Stimulated activated CD8-positive, alpha-beta memory T cell treated with anti-CD3 and anti-CD28 coated beads, Interleukin-4, amount 100 ng/mL, for 48 hours (primary cell): Measurements from ENCODE around the gene UACA.

Source experiments
- DNase-seq: peaks from one replicate; pipeline ENCODE4 v3.0.0-alpha.2; 2020

UACA gene

DNA sequence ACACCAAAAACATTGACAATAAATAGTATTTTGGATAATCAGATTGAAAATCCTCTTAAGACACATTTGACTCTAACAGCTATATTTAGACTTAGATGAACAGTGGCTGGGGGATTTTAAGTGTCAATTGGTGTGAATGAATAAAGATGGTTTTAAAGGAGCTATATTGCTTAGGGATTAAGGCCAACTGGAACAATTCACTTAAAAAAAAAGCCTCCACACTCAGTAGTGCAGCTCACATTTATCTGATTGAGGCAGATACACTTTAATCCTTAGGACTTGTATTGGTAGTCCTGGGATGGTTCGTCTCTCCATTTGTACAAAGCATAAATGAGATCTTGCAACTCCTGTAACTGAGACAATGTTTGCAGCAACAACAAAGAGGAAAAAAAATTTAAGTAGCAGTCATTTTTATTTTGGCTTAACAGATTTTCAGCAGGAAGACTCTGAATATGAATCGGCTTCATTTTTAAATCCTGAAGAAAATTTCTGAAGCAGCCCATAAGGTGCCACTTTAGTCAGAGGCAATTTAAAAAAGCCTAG, 112.0 kb downstream of the UACA start:
- DNase-seq: no peak

DNA sequence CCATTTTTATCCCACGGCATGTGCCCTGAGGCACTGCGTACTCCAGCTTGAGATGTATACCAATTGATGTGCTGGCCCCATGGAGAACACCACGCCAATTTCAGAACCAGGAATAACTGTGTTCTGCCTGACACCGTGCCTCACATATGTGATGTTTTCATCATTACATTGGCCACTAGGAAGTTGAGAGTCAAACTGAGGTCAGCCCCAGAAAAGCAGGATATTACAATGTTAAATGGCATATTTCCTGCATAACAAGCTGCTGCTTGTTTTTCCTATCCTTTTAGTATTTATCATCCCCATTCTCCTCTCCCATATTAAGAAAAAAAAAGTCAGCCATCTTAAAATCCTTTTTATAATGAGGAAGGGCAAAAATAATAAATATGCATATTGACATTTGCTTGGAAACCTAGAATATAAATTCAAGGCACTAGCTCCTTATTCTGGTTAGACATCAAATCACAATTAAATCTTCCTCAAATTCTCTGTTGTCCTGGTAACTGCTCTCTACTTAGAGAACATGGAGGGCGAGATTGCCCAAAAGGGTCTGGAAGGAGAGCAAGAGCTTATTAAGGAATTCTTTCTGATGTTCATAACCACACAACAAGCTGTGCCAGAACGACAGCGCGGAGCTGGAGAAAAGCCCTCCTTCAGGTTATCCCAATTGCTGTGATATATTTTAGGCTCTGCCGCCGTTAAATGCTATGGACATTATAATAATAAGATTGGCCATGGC, 112.6 kb downstream of the UACA start:
- DNase-seq: no peak

DNA sequence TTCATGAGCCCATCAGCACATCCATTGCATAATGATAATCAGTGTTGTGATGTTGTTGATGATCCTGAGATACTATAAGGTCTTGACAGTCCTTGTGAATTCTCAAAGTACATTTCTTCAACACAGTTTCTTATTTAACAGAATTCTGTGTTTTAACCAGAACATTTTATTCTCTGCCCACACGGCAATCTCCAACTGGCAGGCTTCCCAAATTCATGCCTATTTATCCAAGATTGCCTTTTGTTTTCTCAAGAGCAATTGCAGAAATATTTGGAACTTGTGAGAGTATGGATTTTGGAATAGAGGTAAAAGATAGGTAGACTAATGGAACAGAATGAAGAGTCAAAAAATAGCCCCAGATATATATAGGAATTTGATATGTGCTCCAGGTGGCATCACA, 116.0 kb downstream of the UACA start:
- no peak for DNase-seq

DNA sequence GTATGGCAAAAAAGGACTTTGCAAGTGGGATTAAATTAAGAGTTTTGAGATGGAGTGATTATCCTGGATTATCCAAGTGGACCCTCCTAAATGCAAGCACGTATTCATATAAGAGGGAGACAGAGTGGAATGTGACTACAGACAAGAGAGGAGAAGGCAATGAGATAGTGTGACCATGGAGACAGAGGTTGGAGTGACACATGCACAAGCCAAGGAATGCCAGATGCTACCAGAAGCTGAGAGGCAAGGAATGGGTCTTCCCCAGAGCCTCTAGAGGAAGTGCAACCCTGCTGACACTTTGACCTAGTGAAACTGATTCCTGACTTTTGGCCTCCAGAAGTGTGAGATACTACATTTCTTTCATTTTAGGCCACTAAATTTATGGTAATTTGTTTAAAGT, 117.2 kb downstream of the UACA start:
- DNase-seq: no peak

DNA sequence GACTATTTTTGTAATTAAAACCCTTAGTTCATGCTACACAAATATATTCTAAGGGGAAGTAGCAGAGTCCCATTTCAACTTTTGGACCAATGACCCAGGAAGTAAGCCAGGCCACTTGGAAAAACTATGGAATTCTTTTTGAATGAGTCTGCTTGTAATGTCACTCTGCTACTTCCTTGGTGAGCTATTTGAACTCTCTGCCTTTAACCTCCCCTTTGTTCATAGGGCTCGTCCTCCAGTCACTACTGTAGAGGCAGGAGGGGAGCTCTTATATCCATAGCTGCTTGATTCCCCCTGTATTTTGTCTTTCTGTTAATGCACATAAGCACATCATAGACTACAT, 119.6 kb downstream of the UACA start:
- DNase-seq: no peak

DNA sequence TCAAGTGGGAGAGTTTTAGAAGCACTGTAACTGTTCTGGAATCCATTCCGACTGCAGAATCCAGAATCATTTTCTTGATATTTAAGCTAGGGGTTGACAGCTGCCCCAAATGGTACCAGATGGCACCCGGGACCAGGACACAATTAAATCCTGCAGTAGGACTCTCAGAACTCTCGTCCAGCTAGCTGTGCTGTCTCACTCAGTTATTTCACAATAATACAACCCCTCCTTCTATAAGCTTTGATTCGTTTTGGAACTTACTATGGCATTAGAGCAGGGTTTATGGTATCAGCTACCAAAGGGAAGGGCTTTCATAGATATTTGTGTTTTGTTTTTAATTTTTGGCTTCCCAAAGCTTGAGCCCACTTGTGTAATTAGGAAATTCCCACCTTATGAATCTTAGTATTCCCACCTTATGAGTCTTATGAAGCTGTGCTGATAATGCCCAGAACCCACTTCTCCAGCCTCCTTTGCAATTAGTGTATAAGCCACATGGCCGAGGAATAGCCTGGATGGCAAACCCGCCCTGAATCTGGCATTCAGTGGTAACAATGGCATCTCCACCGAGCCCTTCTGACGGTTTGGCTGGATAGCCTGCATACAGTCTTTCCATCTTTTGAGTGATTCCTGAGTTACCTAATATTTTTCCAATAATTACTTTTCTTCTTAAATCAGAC, 120.1 kb downstream of the UACA start:
- no peak for DNase-seq

DNA sequence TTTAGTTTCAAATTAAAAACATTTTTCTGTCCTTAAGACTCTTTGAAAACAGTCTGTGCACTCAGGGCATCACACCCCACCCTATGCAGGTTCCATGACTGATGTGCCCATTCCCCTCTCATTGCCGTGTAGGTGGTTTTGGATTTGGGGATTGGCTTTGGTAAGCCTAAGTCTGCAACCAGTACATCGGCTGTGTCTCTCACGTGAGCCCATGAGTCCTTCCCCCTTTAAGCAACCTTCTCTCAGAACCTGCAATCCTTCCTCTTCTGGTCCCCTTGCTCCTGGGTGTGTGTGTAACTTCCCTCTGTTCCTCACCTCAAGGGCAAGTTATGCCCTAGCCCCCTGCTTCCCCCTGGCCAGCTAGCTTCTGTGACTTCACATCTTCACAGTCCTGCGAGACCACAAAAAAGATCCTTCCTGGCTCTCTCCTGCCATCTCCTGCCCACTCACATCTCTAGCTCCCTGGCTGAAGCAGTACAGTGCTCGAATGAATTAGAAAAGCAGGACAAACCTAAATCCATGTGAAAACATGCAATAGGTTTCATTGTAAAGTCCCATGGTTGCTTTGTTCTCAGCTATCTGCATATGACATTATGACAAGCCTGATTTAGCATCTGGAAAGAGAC, 126.7 kb downstream of the UACA start:
- no peak for DNase-seq

DNA sequence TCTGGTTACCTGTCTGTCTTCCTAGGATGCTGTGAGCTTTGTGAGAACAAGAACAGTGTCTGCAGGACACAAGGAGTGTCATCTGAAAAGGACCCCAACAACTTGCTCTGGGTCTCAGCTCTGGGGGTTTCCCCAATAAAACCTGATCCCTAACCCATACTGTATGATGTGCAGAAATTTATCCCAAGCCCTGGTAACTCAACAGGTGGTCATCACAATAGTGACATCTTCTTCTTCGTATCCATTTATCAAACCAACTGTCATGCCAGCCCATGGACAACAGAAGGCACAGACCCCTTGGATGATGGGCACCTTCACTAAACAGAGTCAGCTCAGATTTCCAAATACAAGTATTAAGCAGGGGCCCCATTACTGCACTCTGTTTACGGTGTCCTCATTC, 127.5 kb downstream of the UACA start:
- DNase-seq: no peak

DNA sequence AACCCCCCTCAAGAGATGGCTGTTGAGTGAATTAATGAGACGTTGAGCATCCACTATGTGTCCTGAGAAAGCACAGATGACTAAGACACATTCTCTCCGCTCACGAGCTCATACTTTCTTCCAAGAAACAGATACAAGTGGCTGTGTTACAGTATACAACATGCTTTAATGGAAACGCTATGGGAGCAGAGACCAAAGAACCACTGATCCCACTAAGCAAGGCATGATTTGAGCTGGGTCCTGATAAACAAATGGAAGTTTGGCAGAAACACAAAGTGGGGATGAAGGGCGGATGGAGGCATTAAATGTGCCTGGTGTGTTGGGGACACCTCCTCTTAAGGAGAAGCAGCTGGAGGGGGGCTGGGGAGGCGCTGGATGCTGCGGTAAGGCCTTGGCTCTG, 129.4 kb downstream of the UACA start:
- DNase-seq: no peak

DNA sequence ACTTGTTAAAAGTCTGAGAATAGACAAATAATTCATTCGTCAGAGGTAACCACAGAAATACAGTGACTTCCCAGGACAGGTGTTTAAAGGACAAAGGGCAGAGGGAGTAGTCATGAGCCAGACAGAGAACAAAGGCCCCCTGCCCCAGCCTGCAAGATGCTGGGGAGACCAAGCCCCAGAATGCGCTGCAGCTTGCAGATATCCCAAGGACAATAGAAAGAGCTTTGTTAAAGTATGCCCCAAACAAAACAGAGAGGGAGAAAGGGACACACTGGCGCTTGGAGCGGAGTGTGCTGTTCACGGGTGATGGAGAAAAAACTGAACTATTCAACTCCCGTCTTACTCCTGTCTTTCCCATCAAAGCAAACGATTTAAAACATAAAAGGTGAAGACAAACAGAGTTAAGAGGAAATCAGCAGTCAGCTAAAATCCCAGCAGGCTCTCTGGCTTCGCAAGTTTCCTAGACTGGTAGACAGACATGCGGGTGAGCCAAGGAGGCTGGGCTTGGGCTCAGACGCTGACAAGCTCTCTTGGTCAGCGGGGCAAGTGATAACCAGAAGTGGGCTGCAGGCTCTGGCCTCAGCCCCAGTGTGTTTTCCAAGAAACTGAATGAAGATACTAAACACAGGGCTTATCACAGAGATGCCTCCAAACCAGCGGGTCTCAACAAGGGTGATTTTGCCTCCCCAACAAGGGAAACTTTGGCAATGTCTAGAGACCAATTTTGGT, 130.1 kb downstream of the UACA start:
- no peak for DNase-seq

DNA sequence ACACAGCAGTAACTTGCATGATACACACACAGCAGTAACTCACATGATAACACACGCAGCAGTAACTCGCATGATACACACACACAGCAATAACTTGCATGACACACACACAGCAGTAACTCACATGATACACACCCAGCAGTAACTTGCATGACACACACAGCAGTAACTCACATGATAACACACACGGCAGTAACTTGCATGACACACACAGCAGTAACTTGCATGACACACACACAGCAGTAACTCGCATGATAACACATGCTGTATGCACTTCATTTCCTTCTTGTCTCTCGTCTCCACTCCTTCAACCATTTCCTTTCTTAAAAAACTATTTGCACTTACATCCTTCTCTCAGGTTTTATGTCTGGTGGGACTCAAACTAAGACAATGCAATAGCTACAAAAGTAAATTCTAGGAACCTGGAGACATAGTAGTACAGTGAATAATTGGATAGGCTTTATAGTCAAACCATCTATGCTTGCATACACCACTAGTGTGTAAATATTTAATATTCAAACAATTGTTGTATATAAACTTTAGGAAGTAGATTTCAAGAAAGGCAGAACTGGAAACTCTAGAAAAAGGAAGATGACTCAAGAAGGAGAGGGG, 130.8 kb downstream of the UACA start:
- no peak for DNase-seq

DNA sequence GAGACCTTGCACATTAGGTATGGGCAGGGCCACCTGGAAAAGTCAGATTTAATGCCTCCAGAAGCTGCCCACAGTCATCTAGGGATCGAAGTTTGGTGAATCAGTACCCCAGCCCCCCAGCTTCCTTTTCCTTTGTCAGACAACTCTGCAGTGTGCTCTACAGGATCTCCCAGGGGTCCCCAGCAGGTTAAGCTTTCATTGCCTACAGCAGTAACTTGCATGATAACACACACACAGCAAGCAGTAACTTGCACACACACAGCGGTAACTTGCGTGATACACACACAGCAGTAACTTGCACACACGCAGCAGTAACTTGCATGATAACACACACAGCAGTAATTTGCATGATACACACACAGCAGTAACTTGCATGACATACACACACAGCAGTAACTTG, 131.3 kb downstream of the UACA start:
- no peak for DNase-seq

DNA sequence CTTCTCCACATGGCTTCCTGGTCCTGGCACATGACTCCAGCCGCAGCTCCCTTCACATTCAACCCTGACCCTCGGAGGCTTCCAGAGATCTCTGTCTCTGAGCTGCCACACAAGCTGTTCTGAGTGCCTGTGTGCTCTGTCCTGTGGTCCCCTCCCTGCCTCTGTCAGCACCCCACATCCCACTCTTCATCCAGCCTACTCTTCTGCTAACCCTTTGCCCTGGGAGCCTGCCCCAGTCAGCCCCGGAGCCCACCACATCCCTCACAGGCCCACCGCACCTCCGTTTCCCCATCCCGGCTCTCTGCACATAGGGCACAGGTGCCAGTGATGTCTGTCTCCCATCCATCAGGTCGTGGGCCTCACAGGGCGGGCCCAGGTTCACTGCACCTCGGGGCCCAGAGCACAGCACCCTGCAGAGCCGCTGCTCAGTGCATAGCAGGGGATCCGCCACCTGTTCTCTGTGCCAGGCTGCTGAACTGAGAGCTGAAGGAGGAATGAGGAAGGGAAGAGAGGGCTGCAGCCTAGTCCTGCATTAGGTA, 133.6 kb downstream of the UACA start:
- DNase-seq: no peak

DNA sequence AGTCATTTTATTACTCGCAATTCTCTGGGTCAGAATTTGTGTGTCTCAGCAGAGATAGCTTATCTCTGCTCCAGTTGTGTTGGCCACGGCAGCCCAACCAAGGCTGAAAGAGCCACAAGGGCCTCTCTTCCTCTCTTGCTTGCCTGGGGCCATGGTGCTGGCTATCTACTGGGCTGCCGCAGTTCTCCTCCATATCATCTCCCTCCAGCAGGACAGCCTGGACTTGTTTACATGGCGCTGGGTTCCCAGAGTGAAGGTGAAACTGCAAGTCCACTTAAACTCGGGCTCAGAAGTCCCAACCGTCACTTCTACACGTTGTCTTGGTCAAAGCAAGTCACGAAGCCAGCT, 134.8 kb downstream of the UACA start:
- DNase-seq: no peak

DNA sequence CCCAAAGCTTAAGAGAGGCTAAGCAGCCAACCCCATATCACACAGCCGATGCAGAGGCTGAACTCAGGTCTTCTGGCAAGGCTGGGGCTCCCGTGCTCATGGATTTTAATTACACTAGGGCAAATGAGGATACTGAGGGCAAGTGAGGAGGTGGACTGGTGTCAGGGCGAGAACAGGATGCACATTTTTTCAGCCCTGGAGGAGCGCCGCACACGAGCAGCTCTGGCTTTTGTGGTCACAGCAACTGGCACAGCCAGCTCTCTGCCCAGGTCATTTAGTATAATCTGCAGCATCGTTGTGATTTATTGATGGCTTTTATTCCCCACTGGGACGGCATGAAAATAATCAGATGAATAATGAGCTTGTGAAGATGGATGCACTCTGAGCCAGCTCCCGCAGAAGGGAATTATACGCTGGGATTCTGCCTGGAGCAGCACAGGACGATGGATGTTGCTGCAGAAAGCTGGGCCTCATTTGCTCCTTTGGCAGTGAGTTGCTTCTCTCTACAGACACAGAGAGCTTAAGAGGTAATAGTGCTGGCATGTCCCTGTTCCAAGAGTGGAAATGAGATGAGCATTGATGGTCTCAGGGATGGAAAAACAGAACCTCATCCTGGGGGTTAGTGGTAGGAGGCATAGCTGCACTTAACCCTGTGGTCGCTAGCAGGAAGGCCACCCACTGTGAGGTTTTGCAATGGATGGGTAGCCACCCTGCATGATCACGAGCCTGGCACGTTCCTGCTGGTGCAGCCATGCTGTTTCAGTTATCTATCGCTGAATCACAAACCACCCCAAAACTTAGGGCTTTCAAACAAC, 135.4 kb downstream of the UACA start:
- no peak for DNase-seq

DNA sequence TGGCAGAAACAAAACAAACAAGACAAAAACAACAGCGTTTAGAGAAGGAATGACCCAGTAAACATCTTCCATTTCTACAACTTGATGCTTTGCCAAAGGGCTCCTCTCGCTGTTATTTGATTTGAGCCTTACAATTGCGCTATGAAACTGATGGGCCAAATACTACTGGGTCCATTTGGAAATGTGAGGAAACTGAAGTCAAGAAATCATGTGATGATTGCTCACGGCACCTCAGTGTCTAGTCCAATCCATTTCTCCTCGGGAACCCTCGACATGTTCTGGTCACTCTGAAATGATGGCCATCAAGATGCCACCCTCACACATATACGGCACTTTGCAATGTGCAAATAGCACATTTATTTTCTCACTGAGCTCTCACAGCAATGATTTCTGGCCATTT, 136.0 kb downstream of the UACA start:
- no peak for DNase-seq

DNA sequence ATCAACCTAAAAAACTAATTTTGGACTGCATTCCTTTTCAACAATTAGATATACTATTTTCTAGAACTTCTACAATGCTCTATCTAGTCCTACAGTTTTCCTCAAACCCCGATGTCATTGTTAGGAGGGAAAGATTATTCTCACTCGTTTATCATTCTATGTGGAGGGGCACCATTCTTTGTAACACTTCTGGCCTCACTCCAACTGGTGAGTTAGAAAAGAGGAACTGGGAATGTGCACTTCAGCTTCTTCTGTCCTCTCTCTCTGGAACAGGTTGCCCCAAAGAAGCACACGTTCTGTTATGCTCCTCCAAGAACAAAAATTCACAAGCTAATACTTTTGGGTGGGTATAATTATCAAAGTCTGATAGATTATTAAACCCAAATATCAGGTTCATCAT, 137.9 kb downstream of the UACA start:
- DNase-seq: no peak

DNA sequence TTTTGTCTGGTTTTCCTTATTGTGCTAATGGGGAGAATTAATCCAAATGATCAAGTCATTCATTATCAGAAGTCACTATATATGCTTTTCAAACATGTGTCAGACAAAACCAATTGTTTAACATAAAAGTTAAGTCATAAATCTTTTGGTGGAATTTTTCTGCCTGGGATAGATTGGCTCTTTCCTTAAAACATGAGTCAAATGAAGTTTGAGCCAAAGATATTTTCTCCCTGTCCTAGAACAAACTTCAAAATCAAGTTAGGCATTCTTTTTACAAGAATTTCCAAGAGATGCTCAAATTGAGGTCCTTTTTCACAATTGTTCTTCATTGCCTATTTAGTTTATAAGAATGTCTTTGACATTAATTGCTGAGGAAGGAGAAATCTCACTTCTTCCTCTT, 138.3 kb downstream of the UACA start:
- no peak for DNase-seq

DNA sequence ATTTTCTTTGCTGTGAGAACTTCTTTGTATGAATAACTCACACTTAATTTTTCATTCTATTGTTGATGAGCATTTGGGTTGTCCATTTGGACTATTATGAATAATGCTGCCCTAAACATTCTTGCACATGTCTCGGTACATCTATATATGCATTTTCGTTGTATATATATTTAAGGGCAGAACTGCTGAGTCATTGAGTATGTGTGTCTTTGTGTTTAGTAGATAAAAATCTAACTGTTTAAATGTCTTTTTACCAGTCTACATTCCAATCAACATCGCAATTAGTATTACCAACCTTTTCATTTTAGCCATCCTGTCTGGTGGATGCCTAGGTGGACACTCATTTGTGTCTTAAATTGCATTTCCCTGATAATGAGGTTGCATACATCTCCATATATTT, 144.4 kb downstream of the UACA start:
- DNase-seq: no peak

DNA sequence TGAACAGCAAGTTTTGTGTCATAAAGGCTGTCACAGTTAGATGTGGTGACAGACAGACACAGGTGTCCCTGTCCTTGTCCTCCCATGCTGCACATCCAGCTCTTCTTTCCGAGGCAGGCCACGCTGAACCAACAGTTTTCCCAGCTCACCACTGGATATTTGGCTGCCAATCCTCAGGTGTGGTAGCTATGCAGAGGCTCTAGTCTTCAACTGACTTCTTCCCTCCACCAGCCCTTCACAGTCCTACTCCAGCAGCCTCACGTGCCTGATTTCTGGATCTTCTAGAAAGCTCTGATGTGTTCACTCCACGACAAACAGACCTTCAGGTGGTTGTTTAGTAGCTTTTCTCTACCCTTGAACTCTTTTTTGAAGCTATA, 145.5 kb downstream of the UACA start:
- no peak for DNase-seq

DNA sequence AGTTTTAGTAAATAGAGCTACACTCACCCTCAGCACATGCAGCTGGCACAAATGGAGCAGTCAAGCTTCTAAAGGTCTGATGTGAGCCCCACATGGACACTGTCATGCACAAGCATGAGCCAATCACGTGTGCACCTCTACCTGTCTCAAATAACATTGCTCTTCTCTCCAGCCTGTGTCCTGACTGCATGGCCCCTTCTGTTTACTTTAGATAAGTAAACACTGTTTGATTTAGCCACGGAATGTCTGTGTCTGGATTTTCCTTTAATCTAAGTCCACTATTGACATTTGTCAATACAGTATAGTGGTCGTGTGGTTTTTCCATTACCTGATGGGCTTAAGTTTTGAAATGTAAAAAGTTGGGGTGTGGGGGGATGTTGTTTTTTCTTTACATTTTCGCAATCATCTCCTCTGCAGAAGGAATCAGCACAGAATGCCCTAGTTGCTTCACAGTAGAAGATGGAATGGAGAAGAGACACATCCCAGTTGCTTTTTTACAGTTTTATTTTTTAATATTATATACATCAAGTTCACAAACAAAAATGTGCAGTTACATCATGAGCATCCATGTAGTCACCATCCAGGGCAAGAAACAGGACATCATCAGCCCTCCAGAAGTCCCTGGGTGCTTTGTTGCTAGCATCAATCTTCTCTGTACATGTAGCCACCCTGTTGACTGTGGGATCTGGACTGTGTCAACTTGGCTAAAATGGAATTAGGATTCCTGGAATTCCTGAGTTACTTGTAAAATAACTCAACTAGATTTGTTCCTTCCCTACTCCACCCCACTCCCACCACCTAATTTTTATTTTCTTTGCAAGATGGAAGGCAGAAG, 146.1 kb downstream of the UACA start:
- no peak for DNase-seq
